Esophagus muscularis mucosa (tissue), 4 donors: Measurements from ENCODE around the gene CELF3. TPM values are rescaled to one million over a fixed set of nuclear protein-coding genes. Genes with fewer than 3 reads are reported as not detected.

Experiments
- DNase-seq: peaks from one replicate; pipeline ENCODE4 v3.0.0-alpha.2; 2017; ENCODE audit errors: extremely low spot score
- H3K27ac ChIP-seq, 4 donors: fragments of 200-600 bp; sonication (generic); replicated peaks in 1 of 4; 1 replicate in 3 of 4; 2 replicates in 1 of 4; pipeline ENCODE4 v1.5.1; 2016 to 2019; ENCODE audit warnings: mild to moderate bottlenecking in 1 of 4
- H3K27me3 ChIP-seq, 4 donors: fragments of 200-600 bp; sonication (generic); one replicate each; pipeline versions ENCODE4 v1.5.1 to v1.6.0; 2016 to 2019
- H3K36me3 ChIP-seq, 4 donors: fragments of 200-600 bp; sonication (generic); one replicate each; pipeline ENCODE4 v1.5.1; 2016 to 2019
- H3K4me1 ChIP-seq, 4 donors: fragments of 200-600 bp; sonication (generic); one replicate each; pipeline ENCODE4 v1.5.1; 2016 to 2019
- H3K4me3 ChIP-seq, 4 donors: fragments of 200-600 bp; sonication (generic); 1 replicate in 2 of 4; 2 replicates in 2 of 4; pipeline ENCODE4 v1.5.1; 2016 to 2019; ENCODE audit warnings: mild to moderate bottlenecking in 4 of 4, moderate library complexity in 1 of 4
- H3K9me3 ChIP-seq, 4 donors: fragments of 200-600 bp; sonication (generic); 1 replicate in 3 of 4; 2 replicates in 1 of 4; pipeline ENCODE4 v1.5.1; 2016 to 2019
- CTCF ChIP-seq, 3 experiments: fragments of 200-600 bp in 2 of 3; fragments of 450-650 bp in 1 of 3; sonication (generic) in 2 of 3; IDR thresholded peaks; one replicate each; pipeline ENCODE4 v1.5.1; 2017 to 2019; ENCODE audit warnings: antibody characterized with exemption in 3 of 3, mild to moderate bottlenecking in 2 of 3, moderate library complexity in 1 of 3
- EP300 ChIP-seq: sonication (generic); formaldehyde crosslinking; IDR thresholded peaks from one replicate; pipeline ENCODE4 v1.6.1; 2017; ENCODE audit warnings: antibody characterized with exemption
- POLR2A ChIP-seq: fragments of 450-650 bp; IDR thresholded peaks from one replicate; pipeline ENCODE4 v1.6.1; 2017; ENCODE audit warnings: antibody characterized with exemption, moderate library complexity, mild to moderate bottlenecking, low read depth
- POLR2AphosphoS5 ChIP-seq, 2 donors: sonication (generic); formaldehyde crosslinking; IDR thresholded peaks; one replicate each; pipeline ENCODE4 v1.6.1; 2017; ENCODE audit warnings: antibody characterized with exemption in 2 of 2
- WGBS: methylation state at CpG from one replicate; pipeline ENCODE4 v1.1.5; 2018; 5-methylcytosine and 5-hydroxymethylcytosine counted together
- intact Hi-C: fragments of 100-400 bp; cut with DNase I; formaldehyde crosslinking; loops from one replicate; pipeline ENCODE4 v1.15.1; 2023
- total RNA-seq, 4 donors: library from RNA; depleted of rRNA; stranded (reverse); fragments of >200 nt; gene quantifications; one replicate each; pipeline versions ENCODE4 v1.1.0 to v1.2.1, GENCODE V29; 2016

The CELF3 gene
- total RNA-seq, 4 donors from 2014 or later: 0.23 to 1.0 (median 0.58) TPM

GRCh38 chr1:151729157-151729965 is 12.8 kb upstream of the CELF3 start:
- WGBS: 74% methylated on average over 10 of the region's 10 CpGs
- TF ChIP-seq EP300 (no peak), CTCF (IDR thresholded peaks at IDR 0.05) (no peak), POLR2AphosphoS5 (IDR thresholded peaks at IDR 0.05) (no peak), POLR2A (no peak)
- Histone ChIP-seq H3K36me3 (no peaks in the 10 kb centered on the region), H3K4me1 (peaks cover 8 to 21% (median 16%) of the 10 kb centered on the region in 4 donors), H3K27ac (peak overlapping the region; percentile 76 to 83 (median 80)), H3K27me3 (no peaks in the 10 kb centered on the region), H3K4me3 (no peak overlapping the region), H3K9me3 (no peaks in the 10 kb centered on the region)
- intact Hi-C loops: no loop called here
- DNase-seq: no peak

- TF ChIP-seq POLR2A (no peak), POLR2AphosphoS5 (IDR thresholded peaks at IDR 0.05) (peak; percentile 53 to 76)
- 23% methylated on average over 15 of the region's 19 CpGs for WGBS
- intact Hi-C loops: no loop called here
- H3K4me1 ChIP-seq: peaks cover 8 to 21% (median 16%) of the 10 kb centered on the region in 4 donors
- H3K36me3 ChIP-seq: no peaks in the 10 kb centered on the region
- no peak for DNase-seq
- no peaks in the 10 kb centered on the region for H3K9me3 ChIP-seq
- no peaks in the 10 kb centered on the region for H3K27me3 ChIP-seq
- peak overlapping the region; percentile 20 to 39 (median 36) for H3K4me3 ChIP-seq
- H3K27ac ChIP-seq: peak overlapping the region; percentile 76 to 83 (median 80)
Measured at GRCh38 chr1:151728151-151729054, 11.8 kb upstream of the CELF3 start.

GRCh38 chr1:151723726-151724370 is 7.2 kb upstream of the CELF3 start:
- Histone ChIP-seq H3K36me3 (no peaks in the 10 kb centered on the region), H3K4me1 (peaks cover 32 to 41% (median 36%) of the 10 kb centered on the region in 4 donors), H3K4me3 (no peak overlapping the region), H3K9me3 (no peaks in the 10 kb centered on the region), H3K27ac (no peak overlapping the region), H3K27me3 (no peaks in the 10 kb centered on the region)
- no peak for DNase-seq
- intact Hi-C loops: no loop called here
- 54% methylated on average over 3 of the region's 3 CpGs for WGBS
- TF ChIP-seq EP300: no peak
- no peak for TF ChIP-seq CTCF (IDR thresholded peaks at IDR 0.05)
- no peak for TF ChIP-seq POLR2A
- TF ChIP-seq POLR2AphosphoS5 (IDR thresholded peaks at IDR 0.05): no peak

- no peak for TF ChIP-seq CTCF (IDR thresholded peaks at IDR 0.05)
- TF ChIP-seq EP300: no peak
- no peak for TF ChIP-seq POLR2AphosphoS5 (IDR thresholded peaks at IDR 0.05)
- peak overlapping the region; percentile 60 to 62 (median 60) for H3K4me3 ChIP-seq
- peak overlapping the region; percentile 82 to 90 (median 84) for H3K27ac ChIP-seq
- H3K27me3 ChIP-seq: peaks cover 0 to under 1% (median 0%) of the 10 kb centered on the region in 4 donors
- 42% methylated on average over 17 of the region's 17 CpGs for WGBS
- peaks cover 32 to 45% (median 41%) of the 10 kb centered on the region in 4 donors for H3K4me1 ChIP-seq
- no peaks in the 10 kb centered on the region for H3K36me3 ChIP-seq
- no peak for DNase-seq
- intact Hi-C loops: no loop called here
- no peaks in the 10 kb centered on the region for H3K9me3 ChIP-seq
Measured at GRCh38 chr1:151721788-151722510, 5.3 kb upstream of the CELF3 start.
